GM18873 (cell line): ENCODE data around the gene TARS2.
A peak's percentile ranks its signal among the peaks of the same experiment; 100 is the strongest.

Source experiments
- ATAC-seq: cut with Tn5 transposase; IDR thresholded peaks from one replicate; pipeline ENCODE4 v1.9.1; 2021; ENCODE audit warnings: mild to moderate bottlenecking, moderate library complexity, moderate number of reproducible peaks; ENCODE audit not compliant: unreplicated experiment, low FRiP score

The TARS2 gene

GRCh38 chr1:150507912-150508864 lies 21.0 kb downstream of the TARS2 start, which contains the start of gene ECM1:
Gene ECM1, plus strand, starts transcription at chr1:150508109. Its CDS starts 101 bp downstream, at chr1:150508210.
- no peak for ATAC-seq

- no peak for ATAC-seq
Observed at GRCh38 chr1:150508982-150509381, 21.8 kb downstream of the TARS2 start.

GRCh38 chr1:150511551-150511950 lies 24.3 kb downstream of the TARS2 start:
- ATAC-seq, result no peak

GRCh38 chr1:150511985-150512660 lies 24.9 kb downstream of the TARS2 start:
- ATAC-seq, result no peak

- no peak for ATAC-seq
Observed at GRCh38 chr1:150512846-150513245, 25.6 kb downstream of the TARS2 start.

GRCh38 chr1:150513351-150513791 lies 26.2 kb downstream of the TARS2 start:
- no peak for ATAC-seq

GRCh38 chr1:150514260-150514659 lies 27.0 kb downstream of the TARS2 start:
- ATAC-seq, result no peak

GRCh38 chr1:150514913-150515327 lies 27.7 kb downstream of the TARS2 start:
- ATAC-seq, result no peak

GRCh38 chr1:150515328-150516049 lies 28.3 kb downstream of the TARS2 start, which contains the start of gene FALEC:
Gene FALEC, plus strand, starts transcription at chr1:150515752.
- ATAC-seq, result peak; percentile 86

- ATAC-seq, result no peak
Observed at GRCh38 chr1:150516050-150516591, 28.9 kb downstream of the TARS2 start.

- no peak for ATAC-seq
Observed at GRCh38 chr1:150516616-150517015, 29.4 kb downstream of the TARS2 start.

GRCh38 chr1:150521196-150521968 lies 34.2 kb downstream of the TARS2 start:
- no peak for ATAC-seq

- ATAC-seq, result no peak
Observed at GRCh38 chr1:150525348-150525747, 38.1 kb downstream of the TARS2 start.

- no peak for ATAC-seq
Observed at GRCh38 chr1:150528196-150528595, 41.0 kb downstream of the TARS2 start.

- no peak for ATAC-seq
Observed at GRCh38 chr1:150529017-150529416, 41.8 kb downstream of the TARS2 start.

- no peak for ATAC-seq
Observed at GRCh38 chr1:150530491-150531159, 43.4 kb downstream of the TARS2 start.

- ATAC-seq, result no peak
Observed at GRCh38 chr1:150532860-150533259, 45.6 kb downstream of the TARS2 start.

GRCh38 chr1:150534002-150534401 lies 46.8 kb downstream of the TARS2 start:
- no peak for ATAC-seq
